Measurements from ENCODE around the gene THSD7A. TPM values are rescaled to one million over a fixed set of nuclear protein-coding genes. Genes with fewer than 3 reads are reported as not detected.

The THSD7A gene
- total RNA-seq, 1 donor from 2014 or later: 15.0 TPM

GRCh38 chr7:11642276-11642675, 189.7 kb downstream of the THSD7A start:
- DNase-seq (ENCODE audit: low spot score): no peak

DNA sequence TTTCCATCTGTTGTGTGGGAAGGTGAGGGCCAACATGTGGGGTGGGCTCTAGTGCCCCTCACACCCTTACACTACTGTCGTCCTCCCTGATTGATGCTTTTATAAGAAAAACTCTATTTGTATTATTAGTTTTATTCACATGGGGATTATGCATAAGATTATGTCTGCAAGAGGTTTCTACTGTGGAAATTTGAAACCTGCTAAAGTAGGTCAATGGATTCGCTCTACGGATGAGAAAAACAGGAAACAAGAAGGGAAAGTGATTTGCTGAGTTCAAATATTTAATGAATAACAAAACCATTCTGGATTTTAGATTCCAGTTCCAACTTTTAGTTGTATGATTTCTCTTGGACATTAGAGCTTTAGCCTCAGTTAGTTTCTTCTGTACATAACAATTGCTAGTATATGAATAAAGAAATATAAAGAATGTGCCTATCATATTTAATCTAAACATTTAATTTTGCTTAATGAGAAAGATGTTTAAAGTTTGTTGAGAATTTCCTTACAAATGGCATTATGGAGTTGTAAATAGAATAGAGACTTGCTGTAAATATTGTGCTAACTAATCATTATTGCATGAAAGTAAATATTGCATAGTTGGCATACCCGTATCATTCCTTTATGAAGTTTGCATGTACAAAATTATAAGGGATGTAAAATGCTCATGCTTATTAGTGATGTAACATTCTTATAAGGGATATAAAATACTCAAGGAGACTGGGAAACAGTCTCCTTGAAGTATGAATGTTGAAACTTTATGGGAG, 193.8 kb downstream of the THSD7A start:
- DNase-seq (ENCODE audit: low spot score): no peak

GRCh38 chr7:11636274-11636673, 195.7 kb downstream of the THSD7A start:
- DNase-seq (ENCODE audit: low spot score): no peak

- no peak for DNase-seq (ENCODE audit: low spot score)
These were observed 198.7 kb downstream of the THSD7A start for GRCh38 chr7:11633310-11633709.

GRCh38 chr7:11630355-11630754, 201.6 kb downstream of the THSD7A start:
- DNase-seq (ENCODE audit: low spot score): no peak

GRCh38 chr7:11625669-11626068, 206.3 kb downstream of the THSD7A start:
- peak; percentile 42 for DNase-seq (ENCODE audit: low spot score)

DNA sequence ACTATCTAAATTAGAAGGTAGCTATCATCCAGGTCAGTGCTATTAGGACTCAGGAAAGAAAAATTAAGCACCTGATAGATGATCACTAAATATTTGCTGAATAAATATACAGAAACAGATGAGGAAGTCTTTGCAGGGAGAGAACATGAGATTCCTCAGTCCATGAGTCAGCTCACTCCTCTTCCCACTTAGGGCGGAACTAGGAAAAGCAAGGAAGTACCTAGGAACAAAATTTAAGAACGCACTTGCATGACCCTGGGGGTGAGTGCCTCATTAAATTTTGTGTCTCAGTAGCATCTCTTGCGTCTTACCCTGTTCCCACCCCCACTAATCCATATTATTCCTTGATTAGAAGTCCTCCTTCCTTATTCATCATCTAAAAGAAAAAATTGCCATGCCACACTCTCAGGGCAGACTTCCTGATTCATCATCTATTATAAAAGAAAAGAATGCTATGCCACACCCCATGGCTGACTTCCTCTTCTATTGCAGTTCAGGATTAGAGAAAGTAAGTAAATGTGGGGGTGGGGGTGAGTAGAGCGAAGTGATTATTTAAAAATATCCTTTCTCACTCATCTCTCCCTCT, 208.8 kb downstream of the THSD7A start:
- no peak for DNase-seq (ENCODE audit: low spot score)

- DNase-seq (ENCODE audit: low spot score): no peak
These were observed 211.4 kb downstream of the THSD7A start for GRCh38 chr7:11620406-11621253.

- DNase-seq (ENCODE audit: low spot score): no peak
These were observed 215.5 kb downstream of the THSD7A start for GRCh38 chr7:11616466-11616865.

GRCh38 chr7:11615174-11615573, 216.8 kb downstream of the THSD7A start:
- no peak for DNase-seq (ENCODE audit: low spot score)

- DNase-seq (ENCODE audit: low spot score): no peak
These were observed 218.6 kb downstream of the THSD7A start for GRCh38 chr7:11613292-11613930.

DNA sequence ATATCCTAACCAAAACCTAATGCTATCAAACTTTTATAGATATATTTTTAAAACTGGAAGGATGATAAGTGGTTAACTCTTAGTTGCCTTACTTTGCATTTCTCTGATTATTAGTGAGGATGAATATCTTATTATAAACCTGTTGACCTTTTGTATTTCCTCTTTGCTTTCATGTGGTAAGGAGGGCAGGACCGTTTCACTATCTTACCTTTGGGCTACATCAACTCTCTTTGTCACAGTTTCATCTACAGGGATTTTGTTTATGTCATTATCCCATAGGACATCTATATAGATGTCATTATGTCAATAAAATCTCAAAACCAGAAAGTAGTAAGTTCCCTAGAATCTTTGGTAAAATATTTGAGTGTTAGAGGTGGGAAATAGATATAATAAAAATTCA, 219.3 kb downstream of the THSD7A start:
- DNase-seq (ENCODE audit: low spot score): no peak

GRCh38 chr7:11609096-11609670, 222.8 kb downstream of the THSD7A start:
- no peak for DNase-seq (ENCODE audit: low spot score)

GRCh38 chr7:11607686-11608085, 224.3 kb downstream of the THSD7A start:
- no peak for DNase-seq (ENCODE audit: low spot score)

DNA sequence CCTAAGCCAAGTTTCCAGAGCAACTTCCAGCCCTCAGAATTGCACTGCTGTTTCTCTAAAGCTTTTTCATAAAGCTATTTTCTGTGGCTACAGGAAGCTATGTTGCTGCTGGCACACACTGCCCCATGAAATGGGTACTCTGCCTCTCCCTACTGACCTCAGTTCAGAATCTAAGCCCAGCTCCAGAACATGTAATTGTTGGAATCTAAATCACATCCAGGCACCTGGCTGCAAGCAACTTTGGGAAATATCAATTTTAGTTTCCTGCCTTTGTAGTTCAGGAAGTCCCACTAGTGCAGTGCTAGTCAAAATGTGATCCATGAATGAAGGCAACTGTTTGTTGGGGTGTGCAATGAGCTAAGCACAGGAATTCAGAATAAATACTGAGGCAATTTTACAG, 226.2 kb downstream of the THSD7A start:
- DNase-seq (ENCODE audit: low spot score): no peak

- DNase-seq (ENCODE audit: low spot score): no peak
These were observed 227.5 kb downstream of the THSD7A start for GRCh38 chr7:11604505-11604904.

GRCh38 chr7:11601761-11602160, 230.2 kb downstream of the THSD7A start:
- DNase-seq (ENCODE audit: low spot score): no peak

DNA sequence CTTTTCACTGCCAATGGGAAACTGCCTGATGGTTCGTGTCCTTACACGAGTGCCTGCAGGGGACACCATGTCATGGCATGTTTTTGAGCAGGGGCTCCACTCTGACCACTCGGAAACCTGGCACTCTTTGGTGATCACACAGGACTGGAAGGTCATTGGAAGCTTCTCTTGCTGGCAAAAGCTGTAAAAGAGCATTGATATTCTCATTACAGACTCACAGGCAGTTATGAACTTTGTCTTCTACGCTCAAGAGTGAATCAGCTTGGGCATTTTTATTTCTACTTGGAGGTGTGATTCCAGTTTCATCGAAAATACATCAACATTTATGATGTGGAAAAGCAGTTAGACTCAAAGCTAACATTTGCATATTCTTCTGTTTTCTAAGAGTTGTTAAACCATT, 238.7 kb downstream of the THSD7A start:
- DNase-seq (ENCODE audit: low spot score): no peak

DNA sequence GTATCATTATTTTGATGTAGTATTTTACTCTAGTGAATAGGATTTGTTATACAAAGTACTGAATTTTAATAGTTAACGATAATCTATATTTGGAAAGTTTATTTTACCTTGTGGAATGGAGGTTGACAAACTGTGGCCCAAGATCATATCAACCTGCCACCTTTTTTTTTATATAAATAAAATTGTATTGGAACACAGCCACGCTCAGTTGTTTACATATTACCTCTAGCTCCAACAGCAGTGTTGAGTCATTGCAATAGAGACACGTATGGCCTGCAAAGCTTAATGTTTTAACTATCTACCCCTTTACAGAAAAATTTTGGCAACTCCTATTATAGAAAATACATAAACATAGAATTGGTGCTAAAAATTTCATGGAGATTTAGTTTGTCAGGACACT, 239.3 kb downstream of the THSD7A start:
- no peak for DNase-seq (ENCODE audit: low spot score)

- DNase-seq (ENCODE audit: low spot score): no peak
These were observed 240.1 kb downstream of the THSD7A start for GRCh38 chr7:11591943-11592342.

GRCh38 chr7:11591055-11591633, 240.9 kb downstream of the THSD7A start:
- no peak for DNase-seq (ENCODE audit: low spot score)
